Type B pancreatic cell (in vitro differentiated cells): ENCODE results near the gene MEGF8. TPM values are rescaled to one million over a fixed set of nuclear protein-coding genes. Genes with fewer than 3 reads are reported as not detected.

ENCODE experiments used
- DNase-seq: peaks from one replicate; pipeline ENCODE4 v3.0.0; 2021; ENCODE audit warnings: mixed read lengths; ENCODE audit not compliant: unreplicated experiment; ENCODE audit errors: extremely low spot score
- H3K27ac Mint-ChIP-seq: 2 replicates; pipeline ENCODE4 v1.8.0; 2021; ENCODE audit warnings: mild to moderate bottlenecking, mixed read lengths
- H3K27me3 Mint-ChIP-seq: 2 replicates; pipeline ENCODE4 v1.8.0; 2021; ENCODE audit warnings: mixed read lengths
- H3K36me3 Mint-ChIP-seq: 2 replicates; pipeline ENCODE4 v1.8.0; 2021; ENCODE audit warnings: mixed read lengths
- H3K4me1 Mint-ChIP-seq: one replicate; pipeline ENCODE4 v1.8.0; 2021; ENCODE audit warnings: mixed read lengths; ENCODE audit not compliant: unreplicated experiment
- H3K4me3 Mint-ChIP-seq: 2 replicates; pipeline ENCODE4 v1.8.0; 2021; ENCODE audit warnings: mild to moderate bottlenecking, mixed read lengths
- H3K9me3 Mint-ChIP-seq: 2 replicates; pipeline ENCODE4 v1.8.0; 2021; ENCODE audit warnings: mixed read lengths
- total RNA-seq: library from RNA; stranded (reverse); gene quantifications from 2 replicates; pipeline ENCODE4 v1.2.1, GENCODE V29; 2021; ENCODE audit warnings: low replicate concordance
- TF ChIP-seq, protein P1 (sequence below): fragments of 200-600 bp; sonication (generic); conservative IDR thresholded peaks from 2 replicates; pipeline ENCODE4 v1.5.0; 2021; ENCODE audit warnings: antibody characterized with exemption, mild to moderate bottlenecking

Gene MEGF8
- total RNA-seq, 1 donor from 2014 or later, result 49.5 TPM

DNA sequence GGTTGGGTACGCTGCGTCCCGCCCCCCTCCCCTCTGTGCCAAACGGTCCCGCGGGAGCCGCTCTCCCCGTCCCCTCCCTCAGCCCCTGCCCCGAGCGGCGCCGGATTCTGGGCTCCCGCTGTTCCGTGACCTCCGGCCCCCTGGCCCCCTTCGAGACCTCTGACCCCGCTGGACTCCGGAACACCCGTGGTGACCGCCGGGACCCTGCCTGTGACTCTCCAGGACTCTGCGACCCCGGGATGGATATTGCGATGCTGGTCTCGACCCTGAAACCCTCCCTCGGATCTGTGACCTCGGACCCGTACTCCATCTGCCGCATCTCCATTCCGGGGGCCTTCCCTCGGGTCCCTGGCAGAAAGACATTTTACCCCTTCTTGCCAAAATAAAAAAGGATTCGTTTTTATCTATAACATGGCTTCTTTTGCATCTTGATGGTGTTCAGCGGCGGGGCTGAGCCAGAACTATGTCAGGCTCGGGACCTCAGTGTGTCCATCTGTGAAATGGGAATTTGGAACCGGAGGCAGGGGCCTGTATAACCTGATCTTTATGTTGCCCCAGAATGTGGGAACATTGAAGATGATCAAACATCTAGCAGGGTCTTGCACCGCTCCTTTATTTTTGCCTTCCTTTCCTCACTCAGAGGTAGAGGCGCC is 654 bp upstream of the MEGF8 start:
- Mint-ChIP-seq H3K36me3 (peaks cover 6% of the 10 kb centered on the region), H3K4me1 (peaks cover 35% of the 10 kb centered on the region), H3K27me3 (peaks cover 45% of the 10 kb centered on the region), H3K27ac (peak overlapping the region; percentile 80), H3K4me3 (peak overlapping the region; percentile 88), H3K9me3 (no peaks in the 10 kb centered on the region)
- TF ChIP-seq, protein P1, sequence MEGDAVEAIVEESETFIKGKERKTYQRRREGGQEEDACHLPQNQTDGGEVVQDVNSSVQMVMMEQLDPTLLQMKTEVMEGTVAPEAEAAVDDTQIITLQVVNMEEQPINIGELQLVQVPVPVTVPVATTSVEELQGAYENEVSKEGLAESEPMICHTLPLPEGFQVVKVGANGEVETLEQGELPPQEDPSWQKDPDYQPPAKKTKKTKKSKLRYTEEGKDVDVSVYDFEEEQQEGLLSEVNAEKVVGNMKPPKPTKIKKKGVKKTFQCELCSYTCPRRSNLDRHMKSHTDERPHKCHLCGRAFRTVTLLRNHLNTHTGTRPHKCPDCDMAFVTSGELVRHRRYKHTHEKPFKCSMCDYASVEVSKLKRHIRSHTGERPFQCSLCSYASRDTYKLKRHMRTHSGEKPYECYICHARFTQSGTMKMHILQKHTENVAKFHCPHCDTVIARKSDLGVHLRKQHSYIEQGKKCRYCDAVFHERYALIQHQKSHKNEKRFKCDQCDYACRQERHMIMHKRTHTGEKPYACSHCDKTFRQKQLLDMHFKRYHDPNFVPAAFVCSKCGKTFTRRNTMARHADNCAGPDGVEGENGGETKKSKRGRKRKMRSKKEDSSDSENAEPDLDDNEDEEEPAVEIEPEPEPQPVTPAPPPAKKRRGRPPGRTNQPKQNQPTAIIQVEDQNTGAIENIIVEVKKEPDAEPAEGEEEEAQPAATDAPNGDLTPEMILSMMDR, result peak; percentile 95
- no peak for DNase-seq

DNA sequence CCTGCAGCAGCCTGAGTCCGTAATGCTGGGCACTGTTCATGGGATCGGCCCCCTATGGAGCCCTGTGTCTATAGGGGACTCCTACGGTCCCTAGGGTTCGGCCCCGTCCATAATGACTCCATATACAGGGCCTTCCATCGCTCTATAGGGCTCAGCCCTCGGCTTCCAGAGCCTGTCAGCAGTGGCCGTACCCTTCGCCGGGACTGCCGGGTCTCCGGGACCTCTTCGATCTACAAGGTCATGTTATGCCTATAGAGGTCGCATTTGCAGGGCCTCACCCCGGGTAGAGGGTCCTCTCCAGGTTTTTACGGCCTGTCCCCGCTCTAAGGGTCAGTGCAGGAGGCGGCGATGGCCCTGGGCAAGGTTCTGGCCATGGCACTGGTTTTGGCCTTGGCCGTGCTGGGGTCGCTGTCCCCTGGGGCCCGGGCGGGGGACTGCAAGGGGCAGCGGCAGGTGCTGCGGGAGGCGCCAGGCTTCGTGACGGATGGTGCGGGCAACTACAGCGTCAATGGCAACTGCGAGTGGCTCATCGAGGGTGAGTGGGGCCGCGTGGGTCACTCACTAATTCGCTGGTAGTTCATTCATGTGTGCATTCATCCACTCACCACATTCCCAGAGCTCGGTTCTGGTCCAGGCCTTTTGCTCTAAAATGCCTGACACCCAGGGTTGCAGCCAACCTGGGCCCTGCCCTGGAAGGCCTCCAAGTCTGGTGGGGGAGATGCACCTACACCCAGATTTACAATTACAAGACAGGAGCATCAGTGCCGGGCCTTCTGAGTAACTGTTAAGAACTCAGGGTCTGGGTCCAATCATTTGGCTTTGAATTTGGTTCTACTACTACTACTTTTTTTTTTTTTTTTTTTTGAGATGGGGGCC is 699 bp downstream of the MEGF8 start:
- Mint-ChIP-seq H3K4me1 (peaks cover 45% of the 10 kb centered on the region), H3K27ac (peak overlapping the region; percentile 80)

DNA sequence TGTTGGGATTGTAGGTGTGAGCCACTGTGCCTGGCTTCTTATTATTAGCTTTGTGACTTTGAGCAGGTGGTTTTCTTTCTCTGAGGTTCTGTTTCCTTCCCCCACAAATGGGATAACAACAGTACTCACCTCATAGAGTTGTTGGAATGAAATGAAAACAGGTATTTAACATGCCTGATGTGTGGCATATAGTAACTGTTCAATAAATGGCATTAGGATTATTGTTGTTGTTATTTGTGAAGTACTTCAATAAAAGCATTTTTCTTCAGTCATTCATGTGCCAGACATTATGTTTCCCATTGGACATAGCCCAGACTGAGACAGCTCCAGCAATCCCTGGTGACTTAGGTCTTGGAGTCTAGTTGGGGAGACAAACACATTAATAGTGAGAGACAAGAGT is 1.5 kb downstream of the MEGF8 start:
- H3K27me3 Mint-ChIP-seq, result peaks cover 25% of the 10 kb centered on the region
- DNase-seq, result no peak
- H3K36me3 Mint-ChIP-seq, result peaks cover 6% of the 10 kb centered on the region
- peaks cover 45% of the 10 kb centered on the region for H3K4me1 Mint-ChIP-seq
- no peaks in the 10 kb centered on the region for H3K9me3 Mint-ChIP-seq
- no peak overlapping the region for H3K27ac Mint-ChIP-seq
- H3K4me3 Mint-ChIP-seq, result peak overlapping the region; percentile 88
- TF ChIP-seq, protein P1, result no peak

More for the DNA sequence above, 699 bp downstream of the MEGF8 start:
- TF ChIP-seq, protein P1, result peak; percentile 22
- no peak for DNase-seq
- H3K36me3 Mint-ChIP-seq, result peaks cover 6% of the 10 kb centered on the region
- peaks cover 33% of the 10 kb centered on the region for H3K27me3 Mint-ChIP-seq
- peak overlapping the region; percentile 88 for H3K4me3 Mint-ChIP-seq
- H3K9me3 Mint-ChIP-seq, result no peaks in the 10 kb centered on the region

DNA sequence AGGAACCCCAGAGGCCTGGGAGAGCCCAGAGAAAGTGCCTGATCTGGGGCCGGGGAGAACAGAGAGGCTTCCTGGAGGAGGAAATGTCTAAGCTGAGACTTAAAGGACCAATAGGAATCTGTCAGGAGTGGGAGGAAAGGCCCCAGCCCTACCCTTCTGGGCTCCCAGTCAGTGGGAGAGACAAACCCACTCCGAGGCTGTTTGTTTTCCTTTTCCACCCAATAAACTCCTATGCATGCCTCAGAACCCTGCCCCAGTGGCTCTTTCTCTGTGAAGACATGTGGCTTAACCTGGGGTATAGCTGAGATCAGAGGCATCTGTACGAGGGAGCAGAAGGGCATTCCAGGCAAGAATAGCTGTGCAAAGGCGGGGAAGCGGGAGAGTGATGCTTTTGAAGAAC is 1.9 kb downstream of the MEGF8 start:
- Mint-ChIP-seq H3K4me1 (peaks cover 45% of the 10 kb centered on the region), H3K27ac (peak overlapping the region; percentile 45), H3K27me3 (peaks cover 21% of the 10 kb centered on the region), H3K4me3 (peak overlapping the region; percentile 88), H3K36me3 (peaks cover 6% of the 10 kb centered on the region), H3K9me3 (no peaks in the 10 kb centered on the region)
- no peak for DNase-seq
- TF ChIP-seq, protein P1, result no peak

DNA sequence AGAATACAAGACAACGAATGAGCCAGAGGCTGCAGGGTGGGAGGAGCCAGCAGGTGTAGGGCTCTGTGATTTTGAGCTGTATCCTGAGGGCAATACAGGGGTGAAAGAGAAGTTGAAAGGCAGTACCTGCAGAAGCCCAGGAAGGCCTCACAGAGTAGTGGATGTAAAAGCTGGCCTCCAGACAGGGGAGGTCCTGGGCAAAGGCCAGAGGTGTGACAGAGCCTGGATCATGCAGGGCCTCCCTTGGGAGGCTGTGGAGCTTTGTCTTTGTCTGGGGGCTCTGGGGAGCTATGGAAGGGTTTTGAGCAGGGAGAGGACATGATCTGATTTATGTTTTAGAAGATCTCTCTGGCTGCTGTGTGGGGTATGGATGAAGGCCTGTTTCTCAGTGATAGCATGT is 2.7 kb downstream of the MEGF8 start:
- no peak for DNase-seq
- peaks cover 13% of the 10 kb centered on the region for H3K27me3 Mint-ChIP-seq
- TF ChIP-seq, protein P1, result no peak
- H3K9me3 Mint-ChIP-seq, result no peaks in the 10 kb centered on the region
- peak overlapping the region; percentile 45 for H3K27ac Mint-ChIP-seq
- H3K4me1 Mint-ChIP-seq, result peaks cover 45% of the 10 kb centered on the region
- peak overlapping the region; percentile 88 for H3K4me3 Mint-ChIP-seq
- peaks cover 6% of the 10 kb centered on the region for H3K36me3 Mint-ChIP-seq
